Kidney (tissue), 14 donors: ENCODE results near the gene HOXD11. TPM values are rescaled to one million over a fixed set of nuclear protein-coding genes. Genes with fewer than 3 reads are reported as not detected.

Source experiments
- DNase-seq, 5 donors: peaks; one replicate each; pipeline ENCODE4 v3.0.0-alpha.2; 2013 to 2020
- FAIRE-seq: peaks from 2 replicates; lab custom pipeline; 2012; peaks lifted over from hg19 to GRCh38; lab: Jason Lieb, UNC
- H3K27ac ChIP-seq, 2 donors: one replicate each; pipeline ENCODE4 v1.7.0; 2013; ENCODE audit warnings: low read depth in 2 of 2, low read length in 2 of 2, inconsistent platforms in 1 of 2
- H3K27me3 ChIP-seq: one replicate; pipeline ENCODE4 v1.7.1; 2013; ENCODE audit warnings: low read length, inconsistent platforms; ENCODE audit not compliant: control insufficient read depth, insufficient read depth
- H3K36me3 ChIP-seq, 3 donors: one replicate each; pipeline versions ENCODE4 v1.7.0 to v1.7.1; 2013; ENCODE audit warnings: low read length in 3 of 3, control low read depth in 1 of 3, inconsistent platforms in 1 of 3; ENCODE audit not compliant: insufficient read depth in 3 of 3, control insufficient read depth in 2 of 3
- H3K4me1 ChIP-seq, 3 donors: one replicate each; pipeline versions ENCODE4 v1.7.0 to v1.7.1; 2013; ENCODE audit warnings: low read length in 3 of 3, inconsistent platforms in 1 of 3, low read depth in 1 of 3; ENCODE audit not compliant: control insufficient read depth in 2 of 3, insufficient read depth in 2 of 3
- H3K4me3 ChIP-seq, 3 donors: one replicate each; pipeline versions ENCODE4 v1.7.0 to v1.8.1; 2013; ENCODE audit warnings: low read length in 3 of 3, control low read depth in 1 of 3, inconsistent platforms in 1 of 3
- H3K9ac ChIP-seq, 3 donors: one replicate each; pipeline versions ENCODE4 v1.7.0 to v1.7.1; 2013; ENCODE audit warnings: low read length in 3 of 3, control low read depth in 1 of 3, inconsistent platforms in 1 of 3
- H3K9me3 ChIP-seq, 3 donors: one replicate each; pipeline versions ENCODE4 v1.7.0 to v1.7.1; 2013; ENCODE audit warnings: low read length in 3 of 3, control low read depth in 1 of 3, inconsistent platforms in 1 of 3; ENCODE audit not compliant: control insufficient read depth in 2 of 3, insufficient read depth in 1 of 3
- intact Hi-C: fragments of 100-400 bp; cut with DNase I; formaldehyde crosslinking; loops from one replicate; pipeline ENCODE4 v1.11.1; 2022
- polyA plus RNA-seq: library from polyadenylated mRNA; stranded (reverse); fragments of 350-450 nt; fragmentation: Illumina TruSeq; extraction: RNeasy Lipid Tissue Mini Kit (QIAGEN cat#74804); gene quantifications from one replicate; pipeline ENCODE4 v1.2.3, GENCODE V29; 2014; ENCODE audit warnings: low read depth, low replicate concordance; ENCODE audit not compliant: insufficient read depth
- total RNA-seq: library from RNA; stranded (reverse); fragmentation: NEBNext Ultra II Directional; extraction: Animal tissue kit (Norgen Biotek cat#: 25700); gene quantifications from one replicate; pipeline ENCODE4 v1.2.1, GENCODE V29; 2021
- TF ChIP-seq, protein P1 (sequence below): IDR thresholded peaks from 3 replicates; pipeline ENCODE4 v1.5.1; 2012; ENCODE audit warnings: mild to moderate bottlenecking, moderate library complexity, borderline replicate concordance; ENCODE audit not compliant: insufficient read depth; ENCODE audit errors: extremely low read depth
- donor health status: control.
- donor health status: control.
- donor health status: control.
- donor health status: control.
- donor health status: control.
- donor health status: DM: yes; HTN: yes; CAD: no.
- donor health status: Normal renal cell carcinoma (clear cell type).

The HOXD11 gene
- total and polyA plus RNA-seq, 2 donors from 2014 or later: 5.8 to 15.9 TPM

DNA sequence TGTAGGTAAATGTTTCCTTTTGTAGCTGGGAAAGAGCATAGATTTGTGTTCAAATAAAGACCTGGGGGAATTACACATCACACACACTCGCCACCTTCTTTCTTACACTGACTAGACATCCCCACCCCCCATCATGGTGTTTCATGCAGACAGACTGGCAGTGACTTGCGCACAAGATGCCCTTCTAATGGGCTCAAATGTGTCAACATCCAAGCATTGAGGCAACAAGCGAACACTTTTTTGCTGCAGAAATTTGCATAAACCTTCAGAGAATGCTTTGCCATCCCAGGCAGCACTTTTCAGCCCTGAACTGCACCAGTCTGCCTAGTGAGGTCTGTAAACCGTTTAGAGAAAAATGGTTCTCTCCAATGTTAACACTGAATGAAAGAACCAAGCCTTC lies 27.0 kb downstream of the HOXD11 start:
- H3K27me3 ChIP-seq: no peaks in the 10 kb centered on the region
- H3K9ac ChIP-seq: peak overlapping the region in 2 of 3 donors; percentile 95 to 96
- H3K36me3 ChIP-seq: no peaks in the 10 kb centered on the region
- TF ChIP-seq, protein P1, sequence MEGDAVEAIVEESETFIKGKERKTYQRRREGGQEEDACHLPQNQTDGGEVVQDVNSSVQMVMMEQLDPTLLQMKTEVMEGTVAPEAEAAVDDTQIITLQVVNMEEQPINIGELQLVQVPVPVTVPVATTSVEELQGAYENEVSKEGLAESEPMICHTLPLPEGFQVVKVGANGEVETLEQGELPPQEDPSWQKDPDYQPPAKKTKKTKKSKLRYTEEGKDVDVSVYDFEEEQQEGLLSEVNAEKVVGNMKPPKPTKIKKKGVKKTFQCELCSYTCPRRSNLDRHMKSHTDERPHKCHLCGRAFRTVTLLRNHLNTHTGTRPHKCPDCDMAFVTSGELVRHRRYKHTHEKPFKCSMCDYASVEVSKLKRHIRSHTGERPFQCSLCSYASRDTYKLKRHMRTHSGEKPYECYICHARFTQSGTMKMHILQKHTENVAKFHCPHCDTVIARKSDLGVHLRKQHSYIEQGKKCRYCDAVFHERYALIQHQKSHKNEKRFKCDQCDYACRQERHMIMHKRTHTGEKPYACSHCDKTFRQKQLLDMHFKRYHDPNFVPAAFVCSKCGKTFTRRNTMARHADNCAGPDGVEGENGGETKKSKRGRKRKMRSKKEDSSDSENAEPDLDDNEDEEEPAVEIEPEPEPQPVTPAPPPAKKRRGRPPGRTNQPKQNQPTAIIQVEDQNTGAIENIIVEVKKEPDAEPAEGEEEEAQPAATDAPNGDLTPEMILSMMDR: no peak
- FAIRE-seq (no peak), DNase-seq (peak in 1 of 5 donors; percentile 54)
- intact Hi-C loops: no loop called here
- H3K27ac ChIP-seq: peak overlapping the region; percentile 94 to 97
- peaks cover 3 to 12% (median 7%) of the 10 kb centered on the region in 3 donors for H3K4me1 ChIP-seq
- peak overlapping the region in 1 of 3 donors; percentile 85 for H3K4me3 ChIP-seq
- H3K9me3 ChIP-seq: no peaks in the 10 kb centered on the region

DNA sequence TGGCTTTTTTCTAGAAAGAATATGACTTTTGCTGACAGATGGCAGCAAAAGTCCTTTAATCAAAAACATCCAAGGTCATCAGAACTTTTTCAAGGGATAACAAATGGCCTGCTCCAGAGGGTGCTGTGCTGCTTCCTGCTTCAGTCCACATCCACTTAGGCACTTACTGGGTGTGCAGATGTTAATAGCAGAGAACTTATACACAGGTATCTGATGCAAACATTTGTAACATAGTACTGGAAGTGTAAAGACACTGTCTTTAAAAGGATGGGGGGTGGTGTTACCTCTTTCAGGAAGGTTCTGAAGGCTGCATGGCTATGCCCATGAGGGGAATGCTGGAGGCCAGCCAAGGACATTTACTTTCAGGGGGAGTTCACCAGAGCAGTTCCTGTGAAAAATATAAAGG lies 28.0 kb downstream of the HOXD11 start:
- peak overlapping the region; percentile 94 to 97 for H3K27ac ChIP-seq
- peaks cover 3 to 15% (median 7%) of the 10 kb centered on the region in 3 donors for H3K4me1 ChIP-seq
- intact Hi-C loops: no loop called here
- DNase-seq (peak; percentile 51 to 92 (median 72)), FAIRE-seq (no peak)
- TF ChIP-seq, protein P1: no peak
- H3K9ac ChIP-seq: peak overlapping the region in 2 of 3 donors; percentile 88 to 95
- peak overlapping the region in 2 of 3 donors; percentile 32 to 71 for H3K4me3 ChIP-seq
- H3K27me3 ChIP-seq: no peaks in the 10 kb centered on the region
- no peaks in the 10 kb centered on the region for H3K9me3 ChIP-seq
- H3K36me3 ChIP-seq: no peaks in the 10 kb centered on the region

DNA sequence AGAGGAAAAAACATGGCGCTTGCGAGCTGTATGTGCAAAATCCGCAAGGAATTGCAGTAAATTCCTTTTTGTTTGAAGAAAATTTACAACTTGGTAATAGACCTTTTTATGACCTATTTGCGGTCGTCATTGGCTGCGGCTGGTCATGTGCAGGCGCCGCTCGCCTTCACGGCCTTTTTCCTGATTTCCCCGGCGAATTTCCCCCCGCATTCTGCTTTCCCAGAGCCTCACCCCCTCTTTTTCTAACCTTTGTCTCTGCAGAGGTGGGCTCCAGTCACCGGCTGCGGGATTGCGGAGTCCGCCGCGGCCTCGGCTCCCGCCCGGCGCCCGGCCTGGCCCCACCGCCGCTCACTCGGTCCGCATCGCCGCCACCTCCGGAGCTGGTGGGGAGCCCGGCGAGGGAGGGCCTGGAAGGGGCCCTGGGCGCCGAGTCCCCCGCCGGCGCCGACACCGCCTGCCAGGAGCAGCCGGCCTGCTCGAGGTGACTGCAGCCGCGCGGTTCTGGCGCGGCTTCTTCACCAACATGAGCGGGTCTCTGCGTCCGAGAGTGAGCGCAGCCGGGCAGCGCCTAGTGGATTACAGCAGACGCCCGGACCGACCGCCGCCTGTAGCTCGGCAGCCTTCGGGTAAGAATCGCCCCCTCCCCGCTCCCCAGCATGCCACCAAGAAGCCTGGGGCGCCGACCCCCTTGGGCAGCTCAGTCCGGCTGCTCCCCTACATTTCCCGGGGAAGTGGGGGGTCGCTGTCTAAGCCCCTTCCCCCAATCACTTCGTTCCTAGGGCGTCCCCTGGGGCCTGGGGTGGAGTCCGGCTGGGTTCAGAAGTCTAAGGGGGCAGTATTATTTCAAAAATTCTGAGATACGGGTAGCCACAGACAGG lies 29.5 kb downstream of the HOXD11 start:
- peak overlapping the region; percentile 94 to 97 for H3K27ac ChIP-seq
- peak overlapping the region; percentile 71 to 87 (median 84) for H3K4me3 ChIP-seq
- no peaks in the 10 kb centered on the region for H3K27me3 ChIP-seq
- H3K36me3 ChIP-seq: no peaks in the 10 kb centered on the region
- peak overlapping the region; percentile 88 to 97 (median 95) for H3K9ac ChIP-seq
- peak; percentile 81 to 96 (median 93) for DNase-seq
- intact Hi-C loops: no loop called here
- FAIRE-seq: no peak
- TF ChIP-seq, protein P1: no peak
- H3K4me1 ChIP-seq: peaks cover 3 to 24% (median 12%) of the 10 kb centered on the region in 3 donors
- no peaks in the 10 kb centered on the region for H3K9me3 ChIP-seq
